ENCODE data around the gene DDX5.

GRCh38 chr17:64500862-64501765 lies 5.0 kb downstream of the DDX5 start:
- TF ChIP-seq, protein P1, sequence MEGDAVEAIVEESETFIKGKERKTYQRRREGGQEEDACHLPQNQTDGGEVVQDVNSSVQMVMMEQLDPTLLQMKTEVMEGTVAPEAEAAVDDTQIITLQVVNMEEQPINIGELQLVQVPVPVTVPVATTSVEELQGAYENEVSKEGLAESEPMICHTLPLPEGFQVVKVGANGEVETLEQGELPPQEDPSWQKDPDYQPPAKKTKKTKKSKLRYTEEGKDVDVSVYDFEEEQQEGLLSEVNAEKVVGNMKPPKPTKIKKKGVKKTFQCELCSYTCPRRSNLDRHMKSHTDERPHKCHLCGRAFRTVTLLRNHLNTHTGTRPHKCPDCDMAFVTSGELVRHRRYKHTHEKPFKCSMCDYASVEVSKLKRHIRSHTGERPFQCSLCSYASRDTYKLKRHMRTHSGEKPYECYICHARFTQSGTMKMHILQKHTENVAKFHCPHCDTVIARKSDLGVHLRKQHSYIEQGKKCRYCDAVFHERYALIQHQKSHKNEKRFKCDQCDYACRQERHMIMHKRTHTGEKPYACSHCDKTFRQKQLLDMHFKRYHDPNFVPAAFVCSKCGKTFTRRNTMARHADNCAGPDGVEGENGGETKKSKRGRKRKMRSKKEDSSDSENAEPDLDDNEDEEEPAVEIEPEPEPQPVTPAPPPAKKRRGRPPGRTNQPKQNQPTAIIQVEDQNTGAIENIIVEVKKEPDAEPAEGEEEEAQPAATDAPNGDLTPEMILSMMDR (conservative IDR thresholded peaks at IDR 0.05; ENCODE audit: low read depth, low read length): no peak
- no peak for TF ChIP-seq BHLHE40 (IDR thresholded peaks at IDR 0.05; ENCODE audit: low read depth, low read length)
- no peak for TF ChIP-seq MXI1 (IDR thresholded peaks at IDR 0.05; ENCODE audit: borderline replicate concordance, low read depth, low read length)
- no peak for TF ChIP-seq CEBPB (IDR thresholded peaks at IDR 0.05; ENCODE audit: low read depth, low read length)
- no peak for TF ChIP-seq POLR2A (IDR thresholded peaks at IDR 0.05; ENCODE audit: low read depth, low read length)
- TF ChIP-seq, protein P2, sequence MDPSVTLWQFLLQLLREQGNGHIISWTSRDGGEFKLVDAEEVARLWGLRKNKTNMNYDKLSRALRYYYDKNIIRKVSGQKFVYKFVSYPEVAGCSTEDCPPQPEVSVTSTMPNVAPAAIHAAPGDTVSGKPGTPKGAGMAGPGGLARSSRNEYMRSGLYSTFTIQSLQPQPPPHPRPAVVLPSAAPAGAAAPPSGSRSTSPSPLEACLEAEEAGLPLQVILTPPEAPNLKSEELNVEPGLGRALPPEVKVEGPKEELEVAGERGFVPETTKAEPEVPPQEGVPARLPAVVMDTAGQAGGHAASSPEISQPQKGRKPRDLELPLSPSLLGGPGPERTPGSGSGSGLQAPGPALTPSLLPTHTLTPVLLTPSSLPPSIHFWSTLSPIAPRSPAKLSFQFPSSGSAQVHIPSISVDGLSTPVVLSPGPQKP (IDR thresholded peaks at IDR 0.05; ENCODE audit: borderline replicate concordance, low read depth, low read length): no peak
- TF ChIP-seq CHD1 (IDR thresholded peaks at IDR 0.05; ENCODE audit: low read depth, low read length): no peak
- TF ChIP-seq RAD21 (IDR thresholded peaks at IDR 0.05; ENCODE audit: low read length): no peak
- TF ChIP-seq RCOR1 (IDR thresholded peaks at IDR 0.05; ENCODE audit: insufficient replicate concordance, low read length): no peak

Data from IMR-90 (cell line).